ENCODE measurements around the gene PCDHGA3. TPM values are rescaled to one million over a fixed set of nuclear protein-coding genes. Genes with fewer than 3 reads are reported as not detected.
"Not testable (repeated sequence)": the region's sequence is repeated elsewhere in the genome, so short reads cannot be mapped to it uniquely, and the experiment has no call there.

The PCDHGA3 gene
- total RNA-seq (2014; rRNA removed; shearing (Covaris generic)), result 0.32 TPM in 1 of 2 replicates, not detected in the other
- polyA plus RNA-seq (2015; cell fraction: cytosol; rRNA removed), result 0.23 and 0.40 TPM in 2 replicates
- polyA plus RNA-seq (2015; cell fraction: nucleus; rRNA removed), result 0.42 and 0.69 TPM in 2 replicates

- in situ Hi-C loops (cut with HindIII; ENCODE audit: low pct_unique_long_range_greater_than_20kb, low sequenced_read_pairs), result no loop called here
- peak; percentile 41 for DNase-seq (ENCODE audit: low read depth, low spot score)
Measured at GRCh38 chr5:141343242-141343952, at the start of gene PCDHGA3. PCDHGA3 (plus strand) TSS chr5:141343829; CDS start chr5:141344034, 205 bp downstream.

- in situ Hi-C loops (cut with HindIII; ENCODE audit: low pct_unique_long_range_greater_than_20kb, low sequenced_read_pairs), result no loop called here
- no peak for DNase-seq (ENCODE audit: low read depth, low spot score)
Measured at GRCh38 chr5:141298376-141298775, 45.3 kb upstream of the PCDHGA3 start.

GRCh38 chr5:141303756-141304155 lies 39.9 kb upstream of the PCDHGA3 start, which contains the start of gene SLC25A2:
SLC25A2 (minus strand) TSS chr5:141304049; CDS start chr5:141303865, 184 bp downstream.
- DNase-seq (ENCODE audit: low read depth, low spot score), result no peak
- in situ Hi-C loops (cut with HindIII; ENCODE audit: low pct_unique_long_range_greater_than_20kb, low sequenced_read_pairs), result no loop called here

GRCh38 chr5:141306630-141307029 lies 37.0 kb upstream of the PCDHGA3 start:
- no peak for DNase-seq (ENCODE audit: low read depth, low spot score)
- in situ Hi-C loops (cut with HindIII; ENCODE audit: low pct_unique_long_range_greater_than_20kb, low sequenced_read_pairs), result no loop called here

GRCh38 chr5:141313711-141314110 lies 29.9 kb upstream of the PCDHGA3 start:
- DNase-seq (ENCODE audit: low read depth, low spot score), result no peak
- in situ Hi-C loops (cut with HindIII; ENCODE audit: low pct_unique_long_range_greater_than_20kb, low sequenced_read_pairs), result no loop called here

- in situ Hi-C loops (cut with HindIII; ENCODE audit: low pct_unique_long_range_greater_than_20kb, low sequenced_read_pairs), result not testable (repeated sequence)
Measured at GRCh38 chr5:141316963-141317362, 26.7 kb upstream of the PCDHGA3 start.

GRCh38 chr5:141319202-141319601 lies 24.4 kb upstream of the PCDHGA3 start:
- no peak for DNase-seq (ENCODE audit: low read depth, low spot score)
- in situ Hi-C loops (cut with HindIII; ENCODE audit: low pct_unique_long_range_greater_than_20kb, low sequenced_read_pairs), result no loop called here

More at GRCh38 chr5:141316963-141317362, 26.7 kb upstream of the PCDHGA3 start:
- not testable (repeated sequence) for DNase-seq (ENCODE audit: low read depth, low spot score)

- in situ Hi-C loops (cut with HindIII; ENCODE audit: low pct_unique_long_range_greater_than_20kb, low sequenced_read_pairs), result no loop called here
- DNase-seq (ENCODE audit: low read depth, low spot score), result no peak
Measured at GRCh38 chr5:141319699-141320098, 23.9 kb upstream of the PCDHGA3 start.

- in situ Hi-C loops (cut with HindIII; ENCODE audit: low pct_unique_long_range_greater_than_20kb, low sequenced_read_pairs), result no loop called here
- DNase-seq (ENCODE audit: low read depth, low spot score), result peak; percentile 94
Measured at GRCh38 chr5:141320225-141321169, 23.1 kb upstream of the PCDHGA3 start, which contains the start of gene TAF7. TAF7 (minus strand) TSS chr5:141320784; CDS start chr5:141320044, 740 bp downstream.

- DNase-seq (ENCODE audit: low read depth, low spot score), result no peak
- in situ Hi-C loops (cut with HindIII; ENCODE audit: low pct_unique_long_range_greater_than_20kb, low sequenced_read_pairs), result no loop called here
Measured at GRCh38 chr5:141322261-141322660, 21.4 kb upstream of the PCDHGA3 start.

- in situ Hi-C loops (cut with HindIII; ENCODE audit: low pct_unique_long_range_greater_than_20kb, low sequenced_read_pairs), result no loop called here
- DNase-seq (ENCODE audit: low read depth, low spot score), result peak; percentile 76
Measured at GRCh38 chr5:141326088-141326854, 17.4 kb upstream of the PCDHGA3 start.

- DNase-seq (ENCODE audit: low read depth, low spot score), result no peak
- in situ Hi-C loops (cut with HindIII; ENCODE audit: low pct_unique_long_range_greater_than_20kb, low sequenced_read_pairs), result no loop called here
Measured at GRCh38 chr5:141328231-141328630, 15.4 kb upstream of the PCDHGA3 start.

GRCh38 chr5:141330299-141331080 lies 13.1 kb upstream of the PCDHGA3 start, which contains the start of gene PCDHGA1:
PCDHGA1 (plus strand) TSS chr5:141330514.
- peak; percentile 60 for DNase-seq (ENCODE audit: low read depth, low spot score)
- in situ Hi-C loops (cut with HindIII; ENCODE audit: low pct_unique_long_range_greater_than_20kb, low sequenced_read_pairs), result no loop called here

- DNase-seq (ENCODE audit: low read depth, low spot score); in situ Hi-C loops (cut with HindIII; ENCODE audit: low pct_unique_long_range_greater_than_20kb, low sequenced_read_pairs): not testable (repeated sequence)
Measured at GRCh38 chr5:141332571-141332970, 11.1 kb upstream of the PCDHGA3 start.

GRCh38 chr5:141338538-141339306 lies 4.9 kb upstream of the PCDHGA3 start, which contains the start of gene PCDHGA2:
PCDHGA2 (plus strand) TSS chr5:141338760.
- in situ Hi-C loops (cut with HindIII; ENCODE audit: low pct_unique_long_range_greater_than_20kb, low sequenced_read_pairs), result no loop called here
- peak; percentile 69 for DNase-seq (ENCODE audit: low read depth, low spot score)
